Thyroid gland (tissue), 4 donors: ENCODE data around the gene ATE1. TPM values are rescaled to one million over a fixed set of nuclear protein-coding genes. Genes with fewer than 3 reads are reported as not detected.
A peak's percentile ranks its signal among the peaks of the same experiment; 100 is the strongest.

Experiments used
- DNase-seq, 2 donors: peaks; one replicate each; pipeline ENCODE4 v3.0.0-alpha.2; 2019
- H3K27ac ChIP-seq, 3 donors: fragments of 200-600 bp; sonication (generic); 1 replicate in 2 of 3; 2 replicates in 1 of 3; pipeline ENCODE4 v1.5.1; 2016 to 2019; ENCODE audit warnings: mild to moderate bottlenecking in 1 of 3, moderate library complexity in 1 of 3
- H3K27me3 ChIP-seq: fragments of 200-600 bp; sonication (generic); one replicate; pipeline ENCODE4 v1.5.1; 2019
- H3K36me3 ChIP-seq, 2 donors: fragments of 200-600 bp; sonication (generic); one replicate each; pipeline ENCODE4 v1.5.1; 2016 to 2019
- H3K4me1 ChIP-seq, 2 donors: fragments of 200-600 bp; sonication (generic); one replicate each; pipeline ENCODE4 v1.5.1; 2017 to 2019
- H3K4me3 ChIP-seq, 3 donors: fragments of 200-600 bp; sonication (generic); replicated peaks in 1 of 3; 1 replicate in 2 of 3; 2 replicates in 1 of 3; pipeline ENCODE4 v1.5.1; 2016; ENCODE audit warnings: mild to moderate bottlenecking in 1 of 3
- H3K9me3 ChIP-seq: fragments of 200-600 bp; sonication (generic); one replicate; pipeline ENCODE4 v1.5.1; 2017
- POLR2A ChIP-seq, 2 donors: fragments of 450-650 bp; IDR thresholded peaks; one replicate each; pipeline ENCODE4 v1.6.1; 2017; ENCODE audit warnings: antibody characterized with exemption in 2 of 2, mild to moderate bottlenecking in 2 of 2, moderate library complexity in 1 of 2
- WGBS, 2 donors: methylation state at CpG; one replicate each; pipeline ENCODE4 v1.1.5; 2017; 5-methylcytosine and 5-hydroxymethylcytosine counted together
- intact Hi-C: fragments of 100-400 bp; cut with DNase I; formaldehyde crosslinking; loops from one replicate; pipeline ENCODE4 v1.15.1; 2023
- total RNA-seq, 4 donors: library from RNA; depleted of rRNA; stranded (reverse); fragments of >200 nt; gene quantifications; one replicate each; pipeline ENCODE4 v1.2.3, GENCODE V29; 2016
- TF ChIP-seq, protein P1 (sequence below), 6 experiments: fragments of 200-600 bp in 3 of 6; fragments of 450-650 bp in 3 of 6; sonication (generic) in 3 of 6; IDR thresholded peaks; one replicate each; pipeline ENCODE4 v1.5.1; 2016 to 2019; ENCODE audit warnings: antibody characterized with exemption in 6 of 6, mild to moderate bottlenecking in 2 of 6, inconsistent platforms in 1 of 6, moderate library complexity in 1 of 6

The ATE1 gene
- total RNA-seq, 4 donors from 2014 or later, result 47.3 to 66.0 (median 58.0) TPM

DNA sequence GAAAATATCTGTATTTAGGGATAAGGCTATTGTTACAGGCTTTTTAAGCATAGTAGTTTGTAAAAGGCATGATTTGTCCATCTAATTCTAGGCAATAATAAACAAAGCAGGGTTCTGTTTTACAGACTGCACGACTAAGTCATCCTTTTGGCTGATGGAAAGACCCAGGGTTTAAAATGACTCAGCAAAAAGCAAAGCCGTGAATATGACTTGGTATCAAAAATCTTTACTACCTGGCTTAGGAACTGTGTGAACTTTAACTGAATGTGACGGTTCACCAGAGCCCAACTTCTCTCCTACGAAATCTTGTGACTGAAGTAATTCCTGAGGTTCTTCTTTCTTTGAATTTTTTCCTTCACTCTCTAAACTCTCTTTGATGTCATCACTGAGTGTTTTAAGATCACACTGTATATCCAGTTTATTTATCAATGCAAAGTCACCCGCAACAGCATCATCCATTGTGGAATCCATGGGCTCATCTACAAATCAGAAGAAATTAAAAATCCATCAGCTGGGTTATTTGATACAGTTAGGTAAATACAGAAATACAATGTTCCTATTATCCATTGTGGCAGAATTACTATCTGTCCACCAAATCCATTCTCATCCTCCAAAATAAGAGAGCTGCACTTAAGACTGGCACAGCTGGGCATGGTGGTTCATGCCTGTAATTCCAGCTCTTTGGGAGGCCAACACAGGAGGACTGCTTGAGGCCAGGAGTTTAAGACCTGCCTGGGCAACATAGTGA is 17.0 kb downstream of the ATE1 start:
- H3K27ac ChIP-seq, result peak overlapping the region in 2 of 3 donors; percentile 5 to 39
- 71 to 73% methylated on average over 5 of the region's 5 CpGs for WGBS, 2 donors

DNA sequence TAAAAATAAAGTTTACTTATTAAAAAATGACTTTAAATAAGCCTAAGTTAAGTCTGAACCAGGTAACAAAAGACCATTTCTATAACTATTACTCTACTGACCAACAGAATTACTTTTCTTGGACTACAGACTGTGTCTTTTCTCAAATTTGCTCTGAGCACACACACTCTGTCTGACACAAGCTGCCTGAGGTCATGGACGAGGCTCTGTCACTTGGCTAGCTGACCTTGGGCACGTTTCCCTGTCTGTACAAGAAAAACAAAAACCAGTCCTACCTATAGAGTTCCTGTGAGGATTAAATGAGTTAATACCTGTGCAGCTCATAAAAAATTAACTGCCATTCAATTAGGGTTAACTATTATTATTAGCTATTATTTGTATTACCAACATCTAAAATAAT is 22.9 kb downstream of the ATE1 start:
- Histone ChIP-seq H3K4me1 (no peaks in the 10 kb centered on the region), H3K36me3 (peaks cover 3 to 5% of the 10 kb centered on the region in 2 donors), H3K27ac (no peak overlapping the region), H3K9me3 (no peaks in the 10 kb centered on the region), H3K27me3 (no peaks in the 10 kb centered on the region), H3K4me3 (no peak overlapping the region)
- WGBS, 2 donors, result 71 to 74% methylated on average over 2 of the region's 2 CpGs
- DNase-seq, result no peak
- TF ChIP-seq, protein P1, sequence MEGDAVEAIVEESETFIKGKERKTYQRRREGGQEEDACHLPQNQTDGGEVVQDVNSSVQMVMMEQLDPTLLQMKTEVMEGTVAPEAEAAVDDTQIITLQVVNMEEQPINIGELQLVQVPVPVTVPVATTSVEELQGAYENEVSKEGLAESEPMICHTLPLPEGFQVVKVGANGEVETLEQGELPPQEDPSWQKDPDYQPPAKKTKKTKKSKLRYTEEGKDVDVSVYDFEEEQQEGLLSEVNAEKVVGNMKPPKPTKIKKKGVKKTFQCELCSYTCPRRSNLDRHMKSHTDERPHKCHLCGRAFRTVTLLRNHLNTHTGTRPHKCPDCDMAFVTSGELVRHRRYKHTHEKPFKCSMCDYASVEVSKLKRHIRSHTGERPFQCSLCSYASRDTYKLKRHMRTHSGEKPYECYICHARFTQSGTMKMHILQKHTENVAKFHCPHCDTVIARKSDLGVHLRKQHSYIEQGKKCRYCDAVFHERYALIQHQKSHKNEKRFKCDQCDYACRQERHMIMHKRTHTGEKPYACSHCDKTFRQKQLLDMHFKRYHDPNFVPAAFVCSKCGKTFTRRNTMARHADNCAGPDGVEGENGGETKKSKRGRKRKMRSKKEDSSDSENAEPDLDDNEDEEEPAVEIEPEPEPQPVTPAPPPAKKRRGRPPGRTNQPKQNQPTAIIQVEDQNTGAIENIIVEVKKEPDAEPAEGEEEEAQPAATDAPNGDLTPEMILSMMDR (IDR thresholded peaks at IDR 0.05), result no peak
- TF ChIP-seq POLR2A (IDR thresholded peaks at IDR 0.05), result no peak
- intact Hi-C loops, result no loop called here

More for the DNA sequence above, 17.0 kb downstream of the ATE1 start:
- TF ChIP-seq POLR2A (IDR thresholded peaks at IDR 0.05), result no peak
- TF ChIP-seq, protein P1 (IDR thresholded peaks at IDR 0.05), result no peak
- Histone ChIP-seq H3K27me3 (no peaks in the 10 kb centered on the region), H3K36me3 (peaks cover 0 to 10% of the 10 kb centered on the region in 2 donors), H3K4me3 (no peak overlapping the region), H3K4me1 (peaks cover 4% of the 10 kb centered on the region in 2 donors), H3K9me3 (no peaks in the 10 kb centered on the region)
- DNase-seq, result no peak
- intact Hi-C loops, result no loop called here

- peaks cover 3 to 14% of the 10 kb centered on the region in 2 donors for H3K36me3 ChIP-seq
- no peak overlapping the region for H3K27ac ChIP-seq
- H3K4me3 ChIP-seq, result no peak overlapping the region
- H3K27me3 ChIP-seq, result no peaks in the 10 kb centered on the region
- DNase-seq, result no peak
- intact Hi-C loops, result no loop called here
- no peaks in the 10 kb centered on the region for H3K4me1 ChIP-seq
- TF ChIP-seq POLR2A (IDR thresholded peaks at IDR 0.05), result no peak
- TF ChIP-seq, protein P1 (IDR thresholded peaks at IDR 0.05), result peak; percentile 36 to 72 (median 62)
- no peaks in the 10 kb centered on the region for H3K9me3 ChIP-seq
- 42 to 50% methylated on average over 10 of the region's 10 CpGs for WGBS, 2 donors
These were observed 27.2 kb downstream of the ATE1 start for GRCh38 chr10:121900443-121901174.

DNA sequence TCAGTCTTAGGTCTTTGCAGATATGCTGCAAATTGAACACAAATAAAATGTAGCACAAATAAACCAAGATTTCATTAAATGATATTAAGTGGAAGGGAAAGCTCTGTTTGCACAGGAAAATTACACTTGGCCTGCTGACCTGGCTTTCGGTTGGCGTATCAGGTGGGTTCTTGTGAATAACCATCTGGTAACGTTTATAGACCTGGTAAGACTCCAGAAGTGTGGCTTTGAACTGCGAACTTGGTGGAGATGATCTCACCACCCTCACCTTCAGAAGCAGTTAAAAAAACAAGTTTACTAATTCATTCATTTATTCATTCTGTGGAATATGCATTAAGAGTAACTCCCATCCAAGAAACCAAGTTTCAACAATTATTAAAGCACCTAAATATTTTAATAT is 28.1 kb downstream of the ATE1 start:
- Histone ChIP-seq H3K27ac (no peak overlapping the region), H3K36me3 (peaks cover 0 to 14% of the 10 kb centered on the region in 2 donors), H3K27me3 (no peaks in the 10 kb centered on the region), H3K9me3 (no peaks in the 10 kb centered on the region), H3K4me1 (no peaks in the 10 kb centered on the region), H3K4me3 (no peak overlapping the region)
- WGBS, 2 donors, result 88 to 91% methylated on average over 4 of the region's 4 CpGs
- no peak for TF ChIP-seq POLR2A (IDR thresholded peaks at IDR 0.05)
- TF ChIP-seq, protein P1 (IDR thresholded peaks at IDR 0.05), result no peak
- DNase-seq, result no peak
- intact Hi-C loops, result loop anchor here (5.0 kb wide), 1 partner anchor 957 kb away; no protein-coding TSS in a partner anchor

GRCh38 chr10:121891103-121891502 is 36.7 kb downstream of the ATE1 start:
- DNase-seq, result no peak
- 81 to 85% methylated on average over 5 of the region's 5 CpGs for WGBS, 2 donors
- Histone ChIP-seq H3K27ac (no peak overlapping the region), H3K27me3 (no peaks in the 10 kb centered on the region), H3K4me1 (no peaks in the 10 kb centered on the region), H3K4me3 (no peak overlapping the region), H3K9me3 (no peaks in the 10 kb centered on the region), H3K36me3 (no peaks in the 10 kb centered on the region)
- TF ChIP-seq POLR2A (IDR thresholded peaks at IDR 0.05), result no peak
- TF ChIP-seq, protein P1 (IDR thresholded peaks at IDR 0.05), result no peak
- intact Hi-C loops, result no loop called here
